ENCODE measurements around the gene ST6GALNAC6.

Gene ST6GALNAC6

DNA sequence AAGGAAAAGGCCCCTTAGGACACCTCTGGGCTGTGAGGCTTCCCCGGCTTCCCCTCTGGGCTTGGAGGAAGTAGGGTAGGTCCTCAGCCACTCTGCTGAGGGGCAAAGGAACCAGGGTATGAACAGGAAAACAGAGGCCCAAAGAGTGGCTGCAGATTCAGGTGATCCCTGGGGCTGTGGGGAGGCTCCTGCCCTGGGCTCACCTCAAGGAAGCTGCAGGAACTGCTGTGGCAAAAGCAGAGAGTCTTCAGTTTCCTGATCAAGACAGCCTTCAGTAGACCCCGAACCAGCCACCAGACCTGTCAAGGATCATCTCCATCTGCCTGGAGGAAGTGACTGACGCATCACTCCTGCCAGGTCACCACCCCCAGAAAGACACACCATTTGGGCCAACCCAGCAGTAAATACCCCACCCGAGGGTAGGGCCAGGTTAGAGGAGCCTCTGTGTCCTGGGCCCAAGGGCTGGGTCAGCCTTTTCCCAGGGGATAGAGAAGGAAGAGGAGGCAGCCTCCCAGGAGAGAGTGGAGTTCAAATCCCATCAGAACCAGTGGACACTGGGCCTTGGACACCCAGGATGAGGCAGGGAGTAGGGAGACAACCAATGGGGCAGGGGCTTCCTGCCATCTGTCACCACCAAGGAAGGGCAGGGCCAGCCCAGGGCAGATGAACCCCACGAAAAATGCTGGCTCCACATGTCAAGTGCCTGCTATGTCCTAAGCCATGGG, 5.8 kb upstream of the ST6GALNAC6 start:
- Histone ChIP-seq H3K9ac (ENCODE audit: low read length in 2 of 2) (peak overlapping the region; percentile 29 to 38), H3K36me3 (ENCODE audit: control insufficient read depth in 2 of 2, insufficient read depth in 2 of 2, low read length in 2 of 2) (peaks cover 0 to 10% of the 10 kb centered on the region in 2 donors), H3K9me3 (ENCODE audit: control insufficient read depth in 2 of 2, low read length in 2 of 2) (no peaks in the 10 kb centered on the region), H3K27me3 (ENCODE audit: control insufficient read depth in 1 of 2, insufficient read depth in 2 of 2, low read length in 2 of 2) (no peaks in the 10 kb centered on the region), H3K27ac (ENCODE audit: low read length) (peak overlapping the region; percentile 62), H3K4me1 (ENCODE audit: control insufficient read depth, insufficient read depth, low read length) (peaks cover 35% of the 10 kb centered on the region), H3K4me3 (ENCODE audit: low read length in 2 of 2) (peak overlapping the region in 1 of 2 donors; percentile 15)

DNA sequence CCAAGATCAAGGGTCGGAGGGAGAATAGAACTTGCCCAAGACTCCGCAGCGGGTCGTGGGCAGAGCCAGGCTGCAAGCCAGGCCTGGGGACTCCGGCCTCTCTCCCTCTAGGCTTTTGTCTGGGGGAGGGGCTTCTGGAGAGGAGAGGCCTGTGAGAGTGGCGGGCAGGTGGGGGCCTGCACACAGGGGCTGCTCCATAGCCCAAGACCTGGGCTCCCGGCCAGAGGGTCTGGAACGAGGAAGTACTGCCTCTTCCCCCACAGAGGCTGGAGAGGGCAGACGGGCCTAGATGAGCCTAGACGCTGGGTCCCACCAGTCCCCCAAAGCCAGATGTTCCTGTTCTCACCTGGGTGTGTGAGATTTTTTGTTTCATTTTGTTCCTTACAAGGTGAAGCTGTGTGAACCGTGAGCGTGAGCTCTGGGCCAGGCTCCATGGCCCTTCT, 5.2 kb upstream of the ST6GALNAC6 start:
- no peaks in the 10 kb centered on the region for H3K9me3 ChIP-seq (ENCODE audit: control insufficient read depth in 2 of 2, low read length in 2 of 2)
- peak overlapping the region in 1 of 2 donors; percentile 15 for H3K4me3 ChIP-seq (ENCODE audit: low read length in 2 of 2)
- H3K36me3 ChIP-seq (ENCODE audit: control insufficient read depth in 2 of 2, insufficient read depth in 2 of 2, low read length in 2 of 2): peaks cover 0 to 7% of the 10 kb centered on the region in 2 donors
- peak overlapping the region; percentile 62 for H3K27ac ChIP-seq (ENCODE audit: low read length)
- peak overlapping the region; percentile 29 to 38 for H3K9ac ChIP-seq (ENCODE audit: low read length in 2 of 2)
- peaks cover 41% of the 10 kb centered on the region for H3K4me1 ChIP-seq (ENCODE audit: control insufficient read depth, insufficient read depth, low read length)
- no peaks in the 10 kb centered on the region for H3K27me3 ChIP-seq (ENCODE audit: control insufficient read depth in 1 of 2, insufficient read depth in 2 of 2, low read length in 2 of 2)

DNA sequence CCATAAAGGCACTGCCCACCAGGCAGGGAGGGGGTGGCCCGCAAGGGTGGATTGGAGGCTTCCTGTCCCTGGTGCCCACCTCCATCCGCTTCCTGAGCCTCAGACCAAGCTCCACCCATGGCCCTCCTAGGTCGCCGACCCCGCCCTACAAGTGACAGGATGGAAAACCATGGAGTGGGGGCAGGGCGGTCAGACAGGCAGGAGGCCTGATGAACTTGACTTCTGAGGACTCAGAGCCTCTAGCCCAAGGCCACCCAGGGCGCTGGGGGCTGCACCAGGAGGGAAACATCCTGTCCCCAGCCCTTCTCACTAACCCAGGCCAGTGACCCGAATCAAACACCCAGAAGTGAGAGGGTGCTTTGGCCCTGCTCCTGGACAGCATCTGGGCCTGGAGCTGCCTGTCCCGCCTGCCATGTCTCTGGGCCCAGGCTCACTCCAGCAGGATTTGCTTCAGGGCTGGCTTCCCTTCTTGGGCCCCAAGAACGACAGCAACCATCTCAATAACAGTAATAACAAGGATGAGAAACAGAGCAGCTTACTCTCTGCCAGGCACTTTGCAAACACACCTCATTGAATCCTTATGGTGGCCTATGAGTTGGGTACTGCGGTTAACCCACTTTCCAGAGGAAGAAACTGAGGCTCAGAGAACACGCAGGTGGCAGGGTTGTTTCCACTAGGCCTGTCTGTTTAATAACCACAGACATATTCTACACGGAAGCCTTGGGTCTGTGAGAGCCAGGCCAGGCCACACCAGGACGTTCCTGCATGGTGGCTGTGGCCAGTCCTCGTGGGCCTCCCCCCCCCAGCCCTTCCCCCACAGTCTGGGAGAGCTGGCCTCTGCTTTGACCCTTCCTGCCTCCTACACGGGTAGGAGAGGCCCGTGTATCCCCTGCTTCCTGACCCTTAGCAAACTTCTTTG, 4.4 kb upstream of the ST6GALNAC6 start:
- Histone ChIP-seq H3K9me3 (ENCODE audit: control insufficient read depth in 2 of 2, low read length in 2 of 2) (no peaks in the 10 kb centered on the region), H3K4me3 (ENCODE audit: low read length in 2 of 2) (no peak overlapping the region), H3K36me3 (ENCODE audit: control insufficient read depth in 2 of 2, insufficient read depth in 2 of 2, low read length in 2 of 2) (peaks cover 0 to 7% of the 10 kb centered on the region in 2 donors), H3K4me1 (ENCODE audit: control insufficient read depth, insufficient read depth, low read length) (peaks cover 41% of the 10 kb centered on the region), H3K9ac (ENCODE audit: low read length in 2 of 2) (peak overlapping the region in 1 of 2 donors; percentile 33), H3K27ac (ENCODE audit: low read length) (peak overlapping the region; percentile 62), H3K27me3 (ENCODE audit: control insufficient read depth in 1 of 2, insufficient read depth in 2 of 2, low read length in 2 of 2) (no peaks in the 10 kb centered on the region)

DNA sequence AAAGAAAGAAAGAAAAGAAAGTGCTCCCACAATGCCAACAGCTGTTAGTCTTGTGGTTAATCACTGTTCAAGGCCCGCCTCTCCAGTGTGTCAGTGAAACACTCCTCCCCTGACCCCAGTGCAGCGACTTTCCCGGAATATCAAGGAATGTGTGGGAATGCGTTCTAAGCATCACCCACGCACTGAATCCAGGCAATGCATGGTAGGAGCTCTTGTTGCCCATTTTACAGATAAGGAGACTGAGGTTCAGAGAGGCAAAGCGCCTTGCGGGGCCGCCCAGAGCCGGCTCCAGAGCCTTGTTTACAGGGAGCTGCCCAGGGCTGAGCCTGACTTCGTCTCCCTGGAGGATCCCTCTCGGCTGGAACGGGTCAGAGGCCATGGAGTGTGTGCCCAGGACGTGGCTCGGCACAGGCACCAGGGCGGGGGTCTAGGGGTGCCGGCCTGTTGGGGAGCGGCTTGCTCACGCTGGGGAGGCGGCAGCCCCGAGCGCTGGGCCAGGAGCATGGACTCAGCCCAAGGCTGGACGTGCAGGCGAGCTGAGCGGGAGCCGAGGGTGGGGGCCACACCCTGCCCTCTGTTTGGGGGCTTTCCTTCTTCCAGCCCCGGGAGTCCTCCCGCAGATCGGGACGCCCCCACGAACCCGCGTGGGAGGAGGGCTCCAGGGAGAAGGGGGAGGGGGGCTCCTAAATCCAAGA, 823 bp downstream of the ST6GALNAC6 start:
- Histone ChIP-seq H3K9me3 (ENCODE audit: control insufficient read depth in 2 of 2, low read length in 2 of 2) (no peaks in the 10 kb centered on the region), H3K4me1 (ENCODE audit: control insufficient read depth, insufficient read depth, low read length) (peaks cover 40% of the 10 kb centered on the region), H3K36me3 (ENCODE audit: control insufficient read depth in 2 of 2, insufficient read depth in 2 of 2, low read length in 2 of 2) (peaks cover 24 to 28% of the 10 kb centered on the region in 2 donors), H3K9ac (ENCODE audit: low read length in 2 of 2) (peak overlapping the region; percentile 73 to 86), H3K27ac (ENCODE audit: low read length) (peak overlapping the region; percentile 84), H3K4me3 (ENCODE audit: low read length in 2 of 2) (peak overlapping the region; percentile 72 to 85), H3K27me3 (ENCODE audit: control insufficient read depth in 1 of 2, insufficient read depth in 2 of 2, low read length in 2 of 2) (no peaks in the 10 kb centered on the region)

DNA sequence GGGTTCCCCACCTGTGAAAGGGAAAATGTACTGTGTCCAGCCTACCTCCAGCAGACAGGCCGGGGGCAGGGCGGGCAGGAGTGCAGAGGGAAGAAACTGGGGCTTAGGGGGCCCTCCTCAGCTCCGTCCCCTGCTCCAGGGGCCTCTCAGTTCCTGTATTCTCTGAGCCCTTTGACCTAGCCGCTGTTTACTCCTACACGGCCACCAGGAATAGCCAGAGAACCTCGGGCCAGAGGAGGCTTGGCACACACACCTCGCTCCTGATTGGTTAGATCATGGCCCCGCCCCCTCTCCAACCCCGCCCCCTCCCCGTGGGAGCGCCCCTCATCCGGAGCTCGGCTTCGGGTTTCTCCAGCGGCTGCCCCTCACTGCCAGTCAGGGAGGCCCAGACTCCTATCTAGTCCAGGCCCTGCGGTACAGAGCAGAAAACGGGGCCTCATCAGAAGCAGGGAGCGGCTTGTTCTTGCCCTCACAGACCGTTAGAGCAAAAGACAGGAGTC, 2.2 kb downstream of the ST6GALNAC6 start:
- Histone ChIP-seq H3K27ac (ENCODE audit: low read length) (peak overlapping the region; percentile 73), H3K4me1 (ENCODE audit: control insufficient read depth, insufficient read depth, low read length) (peaks cover 36% of the 10 kb centered on the region), H3K9me3 (ENCODE audit: control insufficient read depth in 2 of 2, low read length in 2 of 2) (peaks cover 7 to 8% of the 10 kb centered on the region in 2 donors), H3K27me3 (ENCODE audit: control insufficient read depth in 1 of 2, insufficient read depth in 2 of 2, low read length in 2 of 2) (no peaks in the 10 kb centered on the region), H3K9ac (ENCODE audit: low read length in 2 of 2) (peak overlapping the region in 1 of 2 donors; percentile 21), H3K4me3 (ENCODE audit: low read length in 2 of 2) (peak overlapping the region in 1 of 2 donors; percentile 68), H3K36me3 (ENCODE audit: control insufficient read depth in 2 of 2, insufficient read depth in 2 of 2, low read length in 2 of 2) (peaks cover 37 to 39% of the 10 kb centered on the region in 2 donors)

DNA sequence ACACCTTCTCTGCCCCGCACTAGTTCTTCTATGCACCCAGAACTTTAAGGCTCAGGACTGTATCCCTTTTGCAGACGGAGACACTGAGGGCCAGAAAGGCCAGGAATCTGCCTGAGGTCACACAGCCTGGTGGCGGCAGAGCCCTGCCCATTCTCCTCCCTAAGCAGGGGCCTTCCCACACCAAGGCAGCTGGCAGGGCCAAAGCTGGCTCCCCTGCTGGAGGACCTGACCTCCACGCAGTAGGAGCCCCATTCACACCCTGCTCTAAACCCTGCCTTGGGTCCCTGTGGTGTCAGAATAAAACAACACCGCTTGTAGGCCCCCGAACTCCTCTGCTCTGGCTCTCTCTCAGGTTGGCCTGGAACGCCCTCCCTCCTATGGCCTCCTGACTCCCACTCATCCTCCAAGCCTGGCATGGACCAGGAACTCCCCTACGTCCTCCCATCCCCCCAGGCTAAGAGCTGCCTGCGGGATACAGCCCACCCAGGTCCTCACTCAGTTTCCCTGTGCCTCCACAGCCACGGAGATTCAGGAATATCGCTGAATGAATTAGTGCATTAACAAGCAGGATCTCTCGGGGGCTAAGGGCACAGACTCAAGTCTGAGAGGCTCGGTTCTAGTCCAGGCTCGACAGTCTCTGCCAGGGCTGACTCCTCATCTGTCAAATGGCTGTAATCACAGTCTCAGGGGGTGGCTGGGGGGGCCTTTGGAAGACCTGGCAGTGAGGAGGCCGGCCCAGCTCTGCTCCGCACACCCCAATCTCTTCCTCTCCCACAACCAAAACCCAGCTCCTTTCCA, 2.8 kb downstream of the ST6GALNAC6 start:
- peaks cover 36% of the 10 kb centered on the region for H3K4me1 ChIP-seq (ENCODE audit: control insufficient read depth, insufficient read depth, low read length)
- peak overlapping the region; percentile 73 for H3K27ac ChIP-seq (ENCODE audit: low read length)

DNA sequence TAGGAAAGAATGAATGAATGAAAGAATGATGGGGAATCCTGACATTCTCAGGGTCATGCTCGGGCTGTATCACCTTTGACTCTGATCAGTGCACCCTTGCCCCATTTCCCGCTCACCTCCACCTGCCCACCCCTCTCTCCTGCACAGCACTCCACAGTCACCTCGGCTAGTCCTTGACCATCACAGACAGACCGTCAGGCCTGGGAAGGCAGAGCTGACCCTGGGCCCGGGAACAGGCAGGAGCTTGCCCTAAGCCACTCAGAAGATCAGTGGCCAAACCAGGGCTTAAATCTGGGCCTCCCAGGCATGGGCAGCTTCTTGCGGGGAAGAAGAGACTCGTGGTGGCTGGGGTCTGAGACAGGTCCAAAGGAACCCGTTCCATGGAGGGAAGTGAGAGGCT, 3.6 kb downstream of the ST6GALNAC6 start:
- H3K9ac ChIP-seq (ENCODE audit: low read length in 2 of 2): no peak overlapping the region
- H3K4me3 ChIP-seq (ENCODE audit: low read length in 2 of 2): no peak overlapping the region
- peaks cover 37 to 44% of the 10 kb centered on the region in 2 donors for H3K36me3 ChIP-seq (ENCODE audit: control insufficient read depth in 2 of 2, insufficient read depth in 2 of 2, low read length in 2 of 2)
- peaks cover 36% of the 10 kb centered on the region for H3K4me1 ChIP-seq (ENCODE audit: control insufficient read depth, insufficient read depth, low read length)
- no peak overlapping the region for H3K27ac ChIP-seq (ENCODE audit: low read length)
- H3K27me3 ChIP-seq (ENCODE audit: control insufficient read depth in 1 of 2, insufficient read depth in 2 of 2, low read length in 2 of 2): no peaks in the 10 kb centered on the region
- H3K9me3 ChIP-seq (ENCODE audit: control insufficient read depth in 2 of 2, low read length in 2 of 2): peaks cover 7 to 8% of the 10 kb centered on the region in 2 donors

More for the DNA sequence above, 2.8 kb downstream of the ST6GALNAC6 start:
- Histone ChIP-seq H3K27me3 (ENCODE audit: control insufficient read depth in 1 of 2, insufficient read depth in 2 of 2, low read length in 2 of 2) (no peaks in the 10 kb centered on the region), H3K9me3 (ENCODE audit: control insufficient read depth in 2 of 2, low read length in 2 of 2) (peaks cover 7 to 8% of the 10 kb centered on the region in 2 donors), H3K36me3 (ENCODE audit: control insufficient read depth in 2 of 2, insufficient read depth in 2 of 2, low read length in 2 of 2) (peaks cover 37 to 41% of the 10 kb centered on the region in 2 donors), H3K4me3 (ENCODE audit: low read length in 2 of 2) (peak overlapping the region in 1 of 2 donors; percentile 68), H3K9ac (ENCODE audit: low read length in 2 of 2) (peak overlapping the region in 1 of 2 donors; percentile 42)

DNA sequence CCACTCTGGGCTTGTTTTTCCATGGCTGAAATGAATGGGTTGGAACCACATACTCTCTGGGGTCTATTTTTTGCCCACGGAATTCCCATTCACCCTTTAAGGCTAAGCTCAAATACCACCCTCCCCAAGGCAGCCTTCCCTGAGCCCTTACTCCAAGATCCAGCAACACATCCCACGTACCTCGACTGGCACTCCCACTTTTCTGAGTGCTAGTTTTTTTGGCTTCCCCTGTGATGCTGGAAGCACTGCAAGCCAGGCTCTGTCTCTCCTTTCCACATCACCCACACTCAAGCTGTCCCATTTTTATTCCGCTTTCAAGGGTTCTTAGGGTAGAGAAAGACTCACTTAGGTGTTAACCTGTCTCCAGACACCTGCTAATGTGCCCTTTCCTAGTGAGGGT, 6.0 kb downstream of the ST6GALNAC6 start:
- peaks cover 22% of the 10 kb centered on the region for H3K4me1 ChIP-seq (ENCODE audit: control insufficient read depth, insufficient read depth, low read length)
- H3K27me3 ChIP-seq (ENCODE audit: control insufficient read depth in 1 of 2, insufficient read depth in 2 of 2, low read length in 2 of 2): no peaks in the 10 kb centered on the region
- peaks cover 7 to 8% of the 10 kb centered on the region in 2 donors for H3K9me3 ChIP-seq (ENCODE audit: control insufficient read depth in 2 of 2, low read length in 2 of 2)
- H3K4me3 ChIP-seq (ENCODE audit: low read length in 2 of 2): no peak overlapping the region
- no peak overlapping the region for H3K27ac ChIP-seq (ENCODE audit: low read length)
- peaks cover 40 to 54% of the 10 kb centered on the region in 2 donors for H3K36me3 ChIP-seq (ENCODE audit: control insufficient read depth in 2 of 2, insufficient read depth in 2 of 2, low read length in 2 of 2)
- no peak overlapping the region for H3K9ac ChIP-seq (ENCODE audit: low read length in 2 of 2)

DNA sequence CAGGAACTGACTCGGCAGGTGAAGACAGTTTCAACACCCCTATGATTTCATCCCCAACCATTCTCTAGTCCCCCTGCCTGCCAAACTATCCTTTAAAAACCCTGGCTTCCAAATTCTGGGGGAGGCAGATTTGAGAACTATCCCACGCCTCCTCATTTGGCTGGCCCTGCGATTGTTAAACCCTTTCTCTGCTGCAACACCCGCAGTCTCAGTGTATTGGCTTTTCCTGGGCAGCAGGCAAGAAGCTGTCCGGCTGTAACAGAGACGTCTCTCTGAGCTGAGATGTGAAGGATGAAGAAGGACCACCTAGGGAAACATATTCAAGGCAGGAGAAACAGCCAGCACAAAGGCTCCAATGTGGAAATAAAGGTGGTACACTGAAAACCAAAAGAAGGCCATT, 6.6 kb downstream of the ST6GALNAC6 start:
- no peak overlapping the region for H3K27ac ChIP-seq (ENCODE audit: low read length)
- no peak overlapping the region for H3K9ac ChIP-seq (ENCODE audit: low read length in 2 of 2)
- peaks cover 7 to 8% of the 10 kb centered on the region in 2 donors for H3K9me3 ChIP-seq (ENCODE audit: control insufficient read depth in 2 of 2, low read length in 2 of 2)
- H3K4me1 ChIP-seq (ENCODE audit: control insufficient read depth, insufficient read depth, low read length): peaks cover 20% of the 10 kb centered on the region
- no peaks in the 10 kb centered on the region for H3K27me3 ChIP-seq (ENCODE audit: control insufficient read depth in 1 of 2, insufficient read depth in 2 of 2, low read length in 2 of 2)
- H3K4me3 ChIP-seq (ENCODE audit: low read length in 2 of 2): no peak overlapping the region
- H3K36me3 ChIP-seq (ENCODE audit: control insufficient read depth in 2 of 2, insufficient read depth in 2 of 2, low read length in 2 of 2): peaks cover 43 to 55% of the 10 kb centered on the region in 2 donors
